ENCODE results near the gene LST1. TPM values are rescaled to one million over a fixed set of nuclear protein-coding genes. Genes with fewer than 3 reads are reported as not detected.

The LST1 gene
- total RNA-seq, 1 experiment from 2014 or later: not detected

- peak; percentile 95 for DNase-seq (ENCODE audit: low read depth)
Observed at GRCh38 chr6:31559958-31560696, 25.9 kb upstream of the LST1 start.

GRCh38 chr6:31560697-31561058 is 25.4 kb upstream of the LST1 start:
- DNase-seq (ENCODE audit: low read depth): no peak

- no peak for DNase-seq (ENCODE audit: low read depth)
Observed at GRCh38 chr6:31567531-31568370, 18.3 kb upstream of the LST1 start.

DNA sequence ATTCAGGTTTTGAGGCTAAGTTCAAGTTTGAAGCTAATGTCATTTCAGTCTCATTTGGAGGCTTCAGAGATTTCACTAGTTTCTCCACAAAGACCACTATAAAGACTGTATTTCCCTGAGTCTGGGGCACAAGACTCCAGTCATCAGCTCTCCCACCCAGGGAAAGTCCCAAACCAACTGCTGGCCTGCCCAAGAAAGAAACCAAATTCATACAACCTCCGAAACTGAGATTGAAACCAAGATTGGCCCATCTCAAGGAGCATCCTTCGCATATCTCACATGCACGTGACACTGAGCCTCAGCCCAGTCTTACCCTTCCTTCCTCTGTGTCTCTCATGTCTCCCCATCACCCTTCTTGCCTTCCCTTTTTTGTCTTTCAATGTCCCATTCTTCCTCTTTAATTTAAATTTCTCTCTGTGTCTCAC is 17.5 kb upstream of the LST1 start:
- DNase-seq (ENCODE audit: low read depth): no peak

DNA sequence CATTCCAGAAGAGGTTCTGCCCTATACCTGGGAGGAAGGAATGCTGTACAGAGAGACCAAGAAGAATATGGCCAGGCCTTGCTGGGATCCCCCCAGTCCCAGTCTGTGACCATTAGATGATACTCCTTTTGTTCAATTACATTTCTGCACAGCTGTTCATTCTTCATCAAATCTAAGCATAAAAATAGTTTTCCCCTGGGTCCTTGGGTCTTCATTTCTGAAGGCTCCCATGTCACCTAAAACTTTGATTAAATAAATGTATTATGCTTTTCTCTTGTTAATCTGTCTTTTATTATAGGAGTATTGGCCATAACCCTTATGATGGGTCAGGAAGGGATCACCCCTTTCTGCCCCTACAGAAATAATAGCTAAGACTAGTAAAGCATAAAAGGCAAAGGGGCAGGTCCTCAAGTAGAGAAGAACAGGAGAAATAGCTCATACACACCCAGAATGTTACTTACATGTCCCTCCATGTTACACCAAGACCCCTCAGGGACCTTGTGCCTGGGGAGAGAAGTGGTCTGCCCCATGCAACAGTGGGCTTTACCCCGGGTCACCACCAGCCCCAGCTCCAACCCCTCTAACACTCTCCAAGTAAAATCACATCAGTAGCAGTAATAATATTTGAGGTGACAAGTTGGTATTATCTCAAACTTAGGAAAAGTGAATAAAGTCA is 16.1 kb upstream of the LST1 start:
- no peak for DNase-seq (ENCODE audit: low read depth)

- DNase-seq (ENCODE audit: low read depth): no peak
Observed at GRCh38 chr6:31572041-31572911, 13.8 kb upstream of the LST1 start, which contains the start of gene LTA. Gene LTA (plus strand): TSS chr6:31572289. CDS start chr6:31572743, 454 bp downstream.

GRCh38 chr6:31573239-31574105 is 12.6 kb upstream of the LST1 start:
- DNase-seq (ENCODE audit: low read depth): no peak

GRCh38 chr6:31574106-31575061 is 11.7 kb upstream of the LST1 start:
- no peak for DNase-seq (ENCODE audit: low read depth)

DNA sequence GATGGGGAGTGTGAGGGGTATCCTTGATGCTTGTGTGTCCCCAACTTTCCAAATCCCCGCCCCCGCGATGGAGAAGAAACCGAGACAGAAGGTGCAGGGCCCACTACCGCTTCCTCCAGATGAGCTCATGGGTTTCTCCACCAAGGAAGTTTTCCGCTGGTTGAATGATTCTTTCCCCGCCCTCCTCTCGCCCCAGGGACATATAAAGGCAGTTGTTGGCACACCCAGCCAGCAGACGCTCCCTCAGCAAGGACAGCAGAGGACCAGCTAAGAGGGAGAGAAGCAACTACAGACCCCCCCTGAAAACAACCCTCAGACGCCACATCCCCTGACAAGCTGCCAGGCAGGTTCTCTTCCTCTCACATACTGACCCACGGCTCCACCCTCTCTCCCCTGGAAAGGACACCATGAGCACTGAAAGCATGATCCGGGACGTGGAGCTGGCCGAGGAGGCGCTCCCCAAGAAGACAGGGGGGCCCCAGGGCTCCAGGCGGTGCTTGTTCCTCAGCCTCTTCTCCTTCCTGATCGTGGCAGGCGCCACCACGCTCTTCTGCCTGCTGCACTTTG is 10.7 kb upstream of the LST1 start, which contains the start of gene TNF:
Gene TNF, plus strand, starts transcription at position 231 of the 567 bp plus-strand sequence. Its CDS starts 177 bp downstream, at position 408.
- DNase-seq (ENCODE audit: low read depth): no peak

DNA sequence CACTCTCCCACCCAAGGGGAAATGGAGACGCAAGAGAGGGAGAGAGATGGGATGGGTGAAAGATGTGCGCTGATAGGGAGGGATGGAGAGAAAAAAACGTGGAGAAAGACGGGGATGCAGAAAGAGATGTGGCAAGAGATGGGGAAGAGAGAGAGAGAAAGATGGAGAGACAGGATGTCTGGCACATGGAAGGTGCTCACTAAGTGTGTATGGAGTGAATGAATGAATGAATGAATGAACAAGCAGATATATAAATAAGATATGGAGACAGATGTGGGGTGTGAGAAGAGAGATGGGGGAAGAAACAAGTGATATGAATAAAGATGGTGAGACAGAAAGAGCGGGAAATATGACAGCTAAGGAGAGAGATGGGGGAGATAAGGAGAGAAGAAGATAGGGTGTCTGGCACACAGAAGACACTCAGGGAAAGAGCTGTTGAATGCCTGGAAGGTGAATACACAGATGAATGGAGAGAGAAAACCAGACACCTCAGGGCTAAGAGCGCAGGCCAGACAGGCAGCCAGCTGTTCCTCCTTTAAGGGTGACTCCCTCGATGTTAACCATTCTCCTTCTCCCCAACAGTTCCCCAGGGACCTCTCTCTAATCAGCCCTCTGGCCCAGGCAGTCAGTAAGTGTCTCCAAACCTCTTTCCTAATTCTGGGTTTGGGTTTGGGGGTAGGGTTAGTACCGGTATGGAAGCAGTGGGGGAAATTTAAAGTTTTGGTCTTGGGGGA is 10.0 kb upstream of the LST1 start:
- DNase-seq (ENCODE audit: low read depth): no peak

DNA sequence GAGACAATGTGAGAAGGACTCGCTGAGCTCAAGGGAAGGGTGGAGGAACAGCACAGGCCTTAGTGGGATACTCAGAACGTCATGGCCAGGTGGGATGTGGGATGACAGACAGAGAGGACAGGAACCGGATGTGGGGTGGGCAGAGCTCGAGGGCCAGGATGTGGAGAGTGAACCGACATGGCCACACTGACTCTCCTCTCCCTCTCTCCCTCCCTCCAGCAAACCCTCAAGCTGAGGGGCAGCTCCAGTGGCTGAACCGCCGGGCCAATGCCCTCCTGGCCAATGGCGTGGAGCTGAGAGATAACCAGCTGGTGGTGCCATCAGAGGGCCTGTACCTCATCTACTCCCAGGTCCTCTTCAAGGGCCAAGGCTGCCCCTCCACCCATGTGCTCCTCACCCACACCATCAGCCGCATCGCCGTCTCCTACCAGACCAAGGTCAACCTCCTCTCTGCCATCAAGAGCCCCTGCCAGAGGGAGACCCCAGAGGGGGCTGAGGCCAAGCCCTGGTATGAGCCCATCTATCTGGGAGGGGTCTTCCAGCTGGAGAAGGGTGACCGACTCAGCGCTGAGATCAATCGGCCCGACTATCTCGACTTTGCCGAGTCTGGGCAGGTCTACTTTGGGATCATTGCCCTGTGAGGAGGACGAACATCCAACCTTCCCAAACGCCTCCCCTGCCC is 9.0 kb upstream of the LST1 start:
- peak; percentile 29 for DNase-seq (ENCODE audit: low read depth)

DNA sequence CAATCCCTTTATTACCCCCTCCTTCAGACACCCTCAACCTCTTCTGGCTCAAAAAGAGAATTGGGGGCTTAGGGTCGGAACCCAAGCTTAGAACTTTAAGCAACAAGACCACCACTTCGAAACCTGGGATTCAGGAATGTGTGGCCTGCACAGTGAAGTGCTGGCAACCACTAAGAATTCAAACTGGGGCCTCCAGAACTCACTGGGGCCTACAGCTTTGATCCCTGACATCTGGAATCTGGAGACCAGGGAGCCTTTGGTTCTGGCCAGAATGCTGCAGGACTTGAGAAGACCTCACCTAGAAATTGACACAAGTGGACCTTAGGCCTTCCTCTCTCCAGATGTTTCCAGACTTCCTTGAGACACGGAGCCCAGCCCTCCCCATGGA is 8.5 kb upstream of the LST1 start:
- no peak for DNase-seq (ENCODE audit: low read depth)

DNA sequence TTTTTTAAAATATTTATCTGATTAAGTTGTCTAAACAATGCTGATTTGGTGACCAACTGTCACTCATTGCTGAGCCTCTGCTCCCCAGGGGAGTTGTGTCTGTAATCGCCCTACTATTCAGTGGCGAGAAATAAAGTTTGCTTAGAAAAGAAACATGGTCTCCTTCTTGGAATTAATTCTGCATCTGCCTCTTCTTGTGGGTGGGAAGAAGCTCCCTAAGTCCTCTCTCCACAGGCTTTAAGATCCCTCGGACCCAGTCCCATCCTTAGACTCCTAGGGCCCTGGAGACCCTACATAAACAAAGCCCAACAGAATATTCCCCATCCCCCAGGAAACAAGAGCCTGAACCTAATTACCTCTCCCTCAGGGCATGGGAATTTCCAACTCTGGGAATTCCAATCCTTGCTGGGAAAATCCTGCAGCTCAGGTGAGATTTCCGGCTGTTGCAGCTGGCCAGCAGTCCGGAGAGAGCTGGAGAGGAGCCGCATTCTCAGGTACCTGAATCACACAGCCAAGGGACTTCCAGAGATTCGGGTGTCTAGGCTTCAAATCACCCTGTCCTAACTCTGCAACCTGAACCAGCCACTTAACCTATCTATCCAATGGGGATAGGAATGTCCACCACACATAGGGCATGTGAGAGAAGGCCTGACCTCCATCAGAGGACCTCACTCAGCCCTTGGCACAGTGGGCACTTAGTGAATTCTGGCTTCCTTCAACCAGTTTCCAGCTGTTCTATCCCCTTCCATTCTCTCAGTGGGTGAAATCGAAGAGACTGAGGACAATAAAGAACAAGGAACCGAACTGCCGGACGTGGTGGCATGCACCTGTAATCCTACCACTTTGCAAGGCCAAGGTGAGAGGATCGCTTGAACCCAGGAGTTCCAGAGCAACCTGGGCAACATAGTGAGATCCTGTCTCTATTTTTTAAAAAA is 7.6 kb upstream of the LST1 start:
- DNase-seq (ENCODE audit: low read depth): no peak

- no peak for DNase-seq (ENCODE audit: low read depth)
Observed at GRCh38 chr6:31579119-31579505, 7.0 kb upstream of the LST1 start.

DNA sequence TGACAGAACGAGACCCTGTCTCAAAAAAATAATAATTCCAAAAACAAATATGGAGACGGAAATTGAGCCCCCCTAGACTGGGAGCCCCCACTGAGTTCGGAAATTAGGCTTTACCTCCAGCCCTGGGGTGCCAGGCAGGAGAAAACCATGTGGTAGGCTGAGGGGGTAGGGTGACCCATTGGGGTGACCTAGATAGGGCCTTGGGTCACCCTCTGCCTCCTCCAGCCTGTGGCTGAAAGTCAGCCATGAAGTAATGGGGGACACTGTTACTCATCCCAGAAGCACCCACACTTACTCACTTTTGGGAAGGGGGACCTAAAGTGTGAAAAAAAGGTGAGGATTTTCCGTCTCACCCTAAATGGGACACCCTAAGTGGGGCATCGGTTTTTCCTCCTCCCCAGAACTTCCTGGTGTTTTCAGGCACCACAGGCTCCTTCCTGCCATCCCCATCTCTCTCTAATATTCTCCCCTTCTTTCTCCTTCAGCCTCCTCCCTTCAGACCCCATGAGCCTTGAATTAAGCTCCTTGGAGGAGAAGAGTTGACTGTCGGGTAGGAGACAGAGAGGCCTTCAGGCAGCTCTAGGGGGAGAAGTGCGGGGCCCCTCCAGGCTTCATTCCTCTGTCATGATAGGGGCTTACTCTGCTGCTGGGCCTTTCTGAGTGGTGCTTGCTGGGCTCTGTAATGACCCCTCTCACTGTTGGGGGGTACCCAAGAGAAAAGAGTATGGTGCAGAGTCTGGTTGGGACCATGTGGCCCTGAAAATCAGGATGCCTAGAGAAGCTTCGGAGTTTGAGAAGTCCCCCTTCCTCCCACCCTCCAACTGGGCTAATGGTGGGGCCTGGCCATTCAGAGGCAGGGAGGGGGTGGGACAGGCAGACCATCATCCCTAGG is 6.3 kb upstream of the LST1 start:
- no peak for DNase-seq (ENCODE audit: low read depth)
